ENCODE results near the gene ATP8B4. TPM values are rescaled to one million over a fixed set of nuclear protein-coding genes. Genes with fewer than 3 reads are reported as not detected.

ATP8B4 gene
- total RNA-seq, 1 donor: 0.99 TPM

- DNase-seq (ENCODE audit: low read depth): peak; percentile 97
- H3K4me3 ChIP-seq (ENCODE audit: low read depth, low read length): no peak overlapping the region
- TF ChIP-seq CTCF (IDR thresholded peaks at IDR 0.05; ENCODE audit: insufficient read depth, low read length): no peak
Measured at GRCh38 chr15:49877117-49877872, 241.7 kb downstream of the ATP8B4 start.

GRCh38 chr15:49876401-49877038 lies 242.5 kb downstream of the ATP8B4 start:
- H3K4me3 ChIP-seq (ENCODE audit: low read depth, low read length): no peak overlapping the region
- peak; percentile 68 for DNase-seq (ENCODE audit: low read depth)

GRCh38 chr15:49875392-49875791 lies 243.6 kb downstream of the ATP8B4 start:
- no peak overlapping the region for H3K4me3 ChIP-seq (ENCODE audit: low read depth, low read length)
- TF ChIP-seq CTCF (IDR thresholded peaks at IDR 0.05; ENCODE audit: insufficient read depth, low read length): no peak
- no peak for DNase-seq (ENCODE audit: low read depth)

More at GRCh38 chr15:49876401-49877038, 242.5 kb downstream of the ATP8B4 start:
- TF ChIP-seq CTCF (IDR thresholded peaks at IDR 0.05; ENCODE audit: insufficient read depth, low read length): peak; percentile 50

GRCh38 chr15:49870472-49870871 lies 248.6 kb downstream of the ATP8B4 start:
- DNase-seq (ENCODE audit: low read depth): no peak
- no peak for TF ChIP-seq CTCF (IDR thresholded peaks at IDR 0.05; ENCODE audit: insufficient read depth, low read length)
- H3K4me3 ChIP-seq (ENCODE audit: low read depth, low read length): no peak overlapping the region

GRCh38 chr15:49868348-49868747 lies 250.7 kb downstream of the ATP8B4 start:
- no peak for DNase-seq (ENCODE audit: low read depth)
- no peak overlapping the region for H3K4me3 ChIP-seq (ENCODE audit: low read depth, low read length)
- TF ChIP-seq CTCF (IDR thresholded peaks at IDR 0.05; ENCODE audit: insufficient read depth, low read length): no peak

GRCh38 chr15:49865925-49866757 lies 252.9 kb downstream of the ATP8B4 start:
- H3K4me3 ChIP-seq (ENCODE audit: low read depth, low read length): no peak overlapping the region
- DNase-seq (ENCODE audit: low read depth): no peak
- no peak for TF ChIP-seq CTCF (IDR thresholded peaks at IDR 0.05; ENCODE audit: insufficient read depth, low read length)
